Kidney epithelial cell (primary cell): ENCODE results near the gene RNF217. TPM values are rescaled to one million over a fixed set of nuclear protein-coding genes. Genes with fewer than 3 reads are reported as not detected.

ENCODE experiments used
- DNase-seq: peaks from one replicate; pipeline ENCODE4 v3.0.0-alpha.2; 2010; ENCODE audit warnings: low read depth
- H3K27me3 ChIP-seq: 2 replicates; pipeline ENCODE4 v1.6.0; 2011; ENCODE audit warnings: low read length; ENCODE audit not compliant: control insufficient read depth, insufficient read depth
- H3K36me3 ChIP-seq: 2 replicates; pipeline ENCODE4 v1.5.1; 2011; ENCODE audit warnings: low read length; ENCODE audit not compliant: control insufficient read depth, insufficient read depth
- H3K4me3 ChIP-seq: 2 replicates; pipeline ENCODE4 v1.5.1; 2011; ENCODE audit warnings: low read depth, mild to moderate bottlenecking, control low read depth, low read length
- CTCF ChIP-seq: IDR thresholded peaks from 2 replicates; pipeline ENCODE4 v1.5.1; 2011; ENCODE audit warnings: mild to moderate bottlenecking, moderate library complexity, low read length, control low read depth, inconsistent platforms; ENCODE audit not compliant: insufficient read depth, poor library complexity, severe bottlenecking
- total RNA-seq: library from RNA; depleted of rRNA; stranded (reverse); fragments of >200 nt; gene quantifications from 2 replicates; pipeline ENCODE4 v1.2.3, GENCODE V29; 2015

Gene RNF217
- total RNA-seq, 1 donor from 2014 or later: 22.1 TPM

GRCh38 chr6:125075741-125076481 lies 113.7 kb downstream of the RNF217 start:
- Histone ChIP-seq H3K27me3 (no peaks in the 10 kb centered on the region), H3K36me3 (no peaks in the 10 kb centered on the region), H3K4me3 (no peak overlapping the region)
- TF ChIP-seq CTCF: no peak
- DNase-seq: no peak

GRCh38 chr6:125076482-125076742 lies 114.2 kb downstream of the RNF217 start:
- no peak for TF ChIP-seq CTCF
- Histone ChIP-seq H3K4me3 (no peak overlapping the region), H3K36me3 (no peaks in the 10 kb centered on the region), H3K27me3 (no peaks in the 10 kb centered on the region)
- DNase-seq: no peak

- DNase-seq: no peak
- H3K27me3 ChIP-seq: no peaks in the 10 kb centered on the region
- TF ChIP-seq CTCF: no peak
- H3K4me3 ChIP-seq: no peak overlapping the region
- no peaks in the 10 kb centered on the region for H3K36me3 ChIP-seq
Measured at GRCh38 chr6:125077453-125077852, 115.2 kb downstream of the RNF217 start.

GRCh38 chr6:125078602-125079321 lies 116.5 kb downstream of the RNF217 start:
- TF ChIP-seq CTCF: no peak
- Histone ChIP-seq H3K4me3 (no peak overlapping the region), H3K27me3 (no peaks in the 10 kb centered on the region), H3K36me3 (peaks cover 1% of the 10 kb centered on the region)
- no peak for DNase-seq

- H3K36me3 ChIP-seq: peaks cover 1% of the 10 kb centered on the region
Measured at GRCh38 chr6:125082908-125083683, 120.9 kb downstream of the RNF217 start.

More at GRCh38 chr6:125082908-125083683, 120.9 kb downstream of the RNF217 start:
- DNase-seq: no peak
- H3K27me3 ChIP-seq: no peaks in the 10 kb centered on the region
- no peak overlapping the region for H3K4me3 ChIP-seq
- no peak for TF ChIP-seq CTCF
